Brain microvascular endothelial cell (primary cell): Measurements from ENCODE around the gene SOX2.
A peak's percentile ranks its signal among the peaks of the same experiment; 100 is the strongest.

Experiments used
- DNase-seq: peaks from one replicate; pipeline ENCODE4 v3.0.0-alpha.2; 2020
- H3K27ac ChIP-seq: fragments of 250-450 bp; sonication (Bioruptor Pico); 2 replicates; pipeline ENCODE4 v1.5.1; 2020; ENCODE audit warnings: mild to moderate bottlenecking, moderate library complexity
- H3K27me3 ChIP-seq: fragments of 250-450 bp; sonication (Bioruptor Pico); replicated peaks from 2 replicates; pipeline ENCODE4 v1.5.1; 2020; ENCODE audit warnings: mild to moderate bottlenecking
- H3K36me3 ChIP-seq: fragments of 250-450 bp; sonication (Bioruptor Pico); replicated peaks from 2 replicates; pipeline ENCODE4 v1.5.1; 2020; ENCODE audit warnings: mild to moderate bottlenecking
- H3K4me3 ChIP-seq: 2 replicates; pipeline ENCODE4 v1.5.1; 2011; ENCODE audit warnings: low read depth, mild to moderate bottlenecking, control low read depth, low read length, moderate library complexity
- CTCF ChIP-seq: IDR thresholded peaks from 2 replicates; pipeline ENCODE4 v1.5.1; 2011; ENCODE audit warnings: low read depth, mild to moderate bottlenecking, moderate library complexity, low read length, control low read depth, inconsistent platforms; ENCODE audit errors: missing control alignments
- in situ Hi-C: cut with HindIII; loops from 2 replicates; pipeline ENCODE4 v1.10.0; 2017; ENCODE audit warnings: low sequenced_read_pairs, low pct_ligation_motif_present

Gene SOX2

GRCh38 chr3:181727341-181728032, 15.8 kb downstream of the SOX2 start:
- no peak for TF ChIP-seq CTCF
- no peak for DNase-seq
- H3K4me3 ChIP-seq: peak overlapping the region; percentile 33
- H3K27ac ChIP-seq: no peak overlapping the region
- in situ Hi-C loops: no loop called here
- H3K36me3 ChIP-seq: no peaks in the 10 kb centered on the region
- peaks cover 55% of the 10 kb centered on the region for H3K27me3 ChIP-seq

GRCh38 chr3:181728470-181729340, 17.0 kb downstream of the SOX2 start:
- Histone ChIP-seq H3K36me3 (no peaks in the 10 kb centered on the region), H3K4me3 (no peak overlapping the region), H3K27ac (no peak overlapping the region), H3K27me3 (peaks cover 44% of the 10 kb centered on the region)
- DNase-seq: no peak
- no peak for TF ChIP-seq CTCF
- in situ Hi-C loops: no loop called here

- H3K36me3 ChIP-seq: no peaks in the 10 kb centered on the region
- no peak overlapping the region for H3K27ac ChIP-seq
- peaks cover 37% of the 10 kb centered on the region for H3K27me3 ChIP-seq
- TF ChIP-seq CTCF: no peak
- no peak overlapping the region for H3K4me3 ChIP-seq
- in situ Hi-C loops: no loop called here
- DNase-seq: no peak
Observed at GRCh38 chr3:181729341-181729869, 17.7 kb downstream of the SOX2 start.

GRCh38 chr3:181730316-181730715, 18.6 kb downstream of the SOX2 start:
- no peak overlapping the region for H3K27ac ChIP-seq
- no peak overlapping the region for H3K4me3 ChIP-seq
- TF ChIP-seq CTCF: no peak
- DNase-seq: no peak
- H3K36me3 ChIP-seq: no peaks in the 10 kb centered on the region
- H3K27me3 ChIP-seq: peaks cover 32% of the 10 kb centered on the region
- in situ Hi-C loops: no loop called here

- in situ Hi-C loops: no loop called here
- no peak overlapping the region for H3K27ac ChIP-seq
- H3K36me3 ChIP-seq: no peaks in the 10 kb centered on the region
- TF ChIP-seq CTCF: no peak
- H3K4me3 ChIP-seq: no peak overlapping the region
- DNase-seq: no peak
- peaks cover 30% of the 10 kb centered on the region for H3K27me3 ChIP-seq
Observed at GRCh38 chr3:181730934-181731333, 19.2 kb downstream of the SOX2 start.
